HAP-1 (cell line): ENCODE results near the gene POU2AF3.
"Not testable (repeated sequence)": the region's sequence is repeated elsewhere in the genome, so short reads cannot be mapped to it uniquely, and the experiment has no call there.

ENCODE experiments used
- DNase-seq, 2 experiments: peaks; one replicate each; pipeline ENCODE4 v3.0.0-alpha.2; 2016 to 2020; ENCODE audit warnings: low spot score in 2 of 2
- H3K27me3 ChIP-seq: fragments of 250-450 bp; sonication (Bioruptor Pico); 2 replicates; pipeline ENCODE4 v1.5.1; 2020; ENCODE audit warnings: low read depth, mild to moderate bottlenecking, moderate library complexity
- H3K36me3 ChIP-seq: fragments of 250-450 bp; sonication (Bioruptor Pico); replicated peaks from 2 replicates; pipeline ENCODE4 v1.5.1; 2020; ENCODE audit warnings: mild to moderate bottlenecking
- H3K4me1 ChIP-seq: fragments of 250-450 bp; sonication (Bioruptor Pico); 2 replicates; pipeline ENCODE4 v1.5.1; 2020; ENCODE audit warnings: mild to moderate bottlenecking
- H3K4me3 ChIP-seq: fragments of 250-450 bp; sonication (Bioruptor Pico); 2 replicates; pipeline ENCODE4 v1.5.1; 2020; ENCODE audit warnings: mild to moderate bottlenecking, moderate library complexity
- H3K9me3 ChIP-seq: fragments of 250-450 bp; sonication (Bioruptor Pico); 2 replicates; pipeline ENCODE4 v1.5.1; 2020; ENCODE audit warnings: mild to moderate bottlenecking, moderate library complexity
- in situ Hi-C: fragments of 300-500 bp; cut with MboI; formaldehyde crosslinking; loops from 3 replicates; pipeline ENCODE4 v1.14.3; 2020; ENCODE audit warnings: low sequenced_read_pairs, inconsistent platforms, mixed read lengths

The POU2AF3 gene, protein sequence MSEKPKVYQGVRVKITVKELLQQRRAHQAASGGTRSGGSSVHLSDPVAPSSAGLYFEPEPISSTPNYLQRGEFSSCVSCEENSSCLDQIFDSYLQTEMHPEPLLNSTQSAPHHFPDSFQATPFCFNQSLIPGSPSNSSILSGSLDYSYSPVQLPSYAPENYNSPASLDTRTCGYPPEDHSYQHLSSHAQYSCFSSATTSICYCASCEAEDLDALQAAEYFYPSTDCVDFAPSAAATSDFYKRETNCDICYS

DNA sequence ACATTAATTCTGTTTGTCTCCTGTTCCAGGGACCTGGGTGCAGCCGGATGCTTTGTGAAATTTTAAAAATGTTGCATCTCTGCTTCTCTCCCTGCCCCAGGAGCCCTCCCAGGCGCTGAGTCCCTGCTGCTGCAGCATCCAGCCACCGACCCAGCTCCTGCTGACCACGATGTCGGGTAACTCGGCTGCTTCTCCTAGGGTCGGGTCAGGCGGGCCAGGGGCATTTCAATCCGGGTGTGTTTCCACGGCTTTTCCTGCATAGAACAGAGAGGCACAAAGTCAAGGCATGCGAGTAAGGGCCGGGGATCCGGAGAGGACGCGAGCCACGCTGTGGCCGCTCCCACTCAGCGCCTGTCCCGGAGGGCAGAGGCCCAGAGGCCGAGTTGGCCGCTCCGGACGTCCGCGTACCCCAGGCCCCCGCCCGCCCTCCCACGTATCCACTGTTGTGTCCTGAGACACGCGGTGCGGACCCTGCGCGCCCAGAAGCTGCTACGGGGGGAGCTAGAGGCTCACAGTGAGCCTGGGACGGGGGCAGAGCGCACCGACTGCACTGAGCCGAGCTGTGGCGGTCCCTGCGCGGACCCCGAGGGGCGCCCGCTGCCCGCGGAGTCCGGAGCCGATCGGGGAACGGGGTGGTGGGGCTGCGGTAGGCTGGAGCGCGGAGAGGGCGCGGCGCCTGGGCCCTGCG is at the start of gene POU2AF3:
POU2AF3 (plus strand) TSS at position 134 of the 688 bp plus-strand sequence; CDS start at position 170, 36 bp downstream.
- H3K4me1 ChIP-seq = no peaks in the 10 kb centered on the region
- H3K27me3 ChIP-seq = peaks cover 13% of the 10 kb centered on the region; the same call in 1 of the 2 replicates
- in situ Hi-C loops = loop anchor here (25.0 kb wide), 2 partner anchors 264 to 514 kb away; no protein-coding TSS in a partner anchor
- H3K4me3 ChIP-seq = no peak within 1 kb of the TSS
- no peaks in the 10 kb centered on the region for H3K9me3 ChIP-seq
- DNase-seq = no peak
- no peaks in the 10 kb centered on the region for H3K36me3 ChIP-seq

DNA sequence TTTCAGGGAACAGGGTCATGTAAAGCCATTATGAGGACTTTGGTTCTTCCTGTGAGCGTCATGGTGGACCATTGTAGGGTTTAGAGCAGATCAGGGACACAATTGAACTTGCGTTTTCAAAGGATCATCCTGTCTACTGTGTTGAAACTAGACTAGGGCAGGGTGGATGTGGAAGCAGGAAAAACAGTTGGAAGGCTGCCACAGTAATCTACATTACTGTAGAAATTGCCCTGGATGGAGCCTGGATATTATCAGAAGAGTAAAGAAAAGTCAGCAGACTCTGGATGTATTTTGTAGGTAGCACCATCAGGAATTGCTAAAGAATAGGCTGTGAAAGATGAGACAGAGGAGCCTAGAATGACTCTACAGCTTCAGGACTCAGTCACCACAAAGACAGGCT is 47.4 kb upstream of the POU2AF3 start:
- in situ Hi-C loops = no loop called here
- Histone ChIP-seq H3K4me1 (no peaks in the 10 kb centered on the region), H3K9me3 (no peaks in the 10 kb centered on the region), H3K36me3 (no peaks in the 10 kb centered on the region), H3K27me3 (no peaks in the 10 kb centered on the region; the same call in 1 of the 2 replicates), H3K4me3 (no peak overlapping the region)
- no peak for DNase-seq

DNA sequence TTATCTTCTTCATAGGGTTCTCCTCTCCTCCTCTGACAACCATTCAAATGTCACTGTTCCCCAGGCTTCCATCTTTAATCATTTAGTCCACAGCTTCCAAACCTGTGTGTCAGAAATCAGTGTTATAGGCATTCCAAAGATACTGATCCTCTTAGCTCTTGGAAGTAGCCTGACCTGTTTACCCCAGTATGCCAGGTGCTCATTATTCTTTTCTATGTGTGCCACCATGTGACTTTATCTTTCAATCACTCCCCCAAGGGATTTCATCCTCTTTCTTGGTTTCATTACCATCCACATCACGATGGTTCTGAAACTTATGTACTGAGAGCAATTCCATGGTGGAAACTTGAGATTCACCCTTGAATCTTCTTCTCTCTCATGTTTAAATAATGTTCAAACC is 45.2 kb upstream of the POU2AF3 start:
- DNase-seq = no peak
- Histone ChIP-seq H3K36me3 (no peaks in the 10 kb centered on the region), H3K27me3 (no peaks in the 10 kb centered on the region; the same call in 1 of the 2 replicates), H3K4me3 (no peak overlapping the region), H3K4me1 (no peaks in the 10 kb centered on the region), H3K9me3 (no peaks in the 10 kb centered on the region)
- in situ Hi-C loops = no loop called here

DNA sequence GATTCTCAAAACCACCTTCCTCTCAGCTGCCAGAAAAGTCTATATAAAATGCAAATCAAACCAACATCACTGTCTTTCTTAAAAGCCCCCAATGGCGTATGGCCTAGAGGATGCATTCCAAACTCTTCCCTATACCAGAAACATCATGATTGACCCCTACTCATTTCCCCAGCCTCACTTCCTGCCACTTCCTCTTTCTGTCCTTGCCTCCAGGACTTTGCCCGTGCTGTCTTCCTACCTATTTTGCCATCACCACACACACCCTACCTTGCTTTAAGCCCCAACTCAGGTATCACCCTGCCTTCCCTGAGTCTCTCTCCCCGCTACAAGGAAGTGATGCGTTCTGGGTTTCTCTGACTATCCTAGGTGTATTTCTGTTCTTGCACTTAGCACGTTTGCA is 44.7 kb upstream of the POU2AF3 start:
- in situ Hi-C loops = no loop called here
- Histone ChIP-seq H3K36me3 (no peaks in the 10 kb centered on the region), H3K9me3 (no peaks in the 10 kb centered on the region), H3K27me3 (no peaks in the 10 kb centered on the region; the same call in 1 of the 2 replicates), H3K4me3 (no peak overlapping the region), H3K4me1 (no peaks in the 10 kb centered on the region)
- DNase-seq = no peak

DNA sequence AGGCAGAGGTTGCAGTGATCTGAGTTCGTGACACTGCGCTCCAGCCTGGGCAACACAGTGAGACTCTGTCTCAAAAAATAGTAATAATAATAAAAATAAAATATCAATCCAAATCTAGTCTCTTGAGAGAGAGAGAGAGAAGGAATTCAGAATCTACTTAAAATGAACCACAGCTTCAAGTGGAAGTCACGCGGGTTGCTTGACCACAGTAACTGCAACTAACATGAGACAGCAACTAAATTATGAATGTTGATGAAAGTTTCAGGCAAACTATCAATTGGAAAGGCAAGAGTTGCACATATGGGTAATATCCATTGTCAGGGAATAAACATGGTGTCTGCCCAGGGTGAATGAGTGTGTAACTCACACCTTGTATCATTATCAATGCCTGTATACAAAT is 40.3 kb upstream of the POU2AF3 start:
- H3K4me1 ChIP-seq = no peaks in the 10 kb centered on the region
- in situ Hi-C loops = no loop called here
- no peaks in the 10 kb centered on the region for H3K36me3 ChIP-seq
- H3K4me3 ChIP-seq = no peak overlapping the region
- no peak for DNase-seq
- peaks cover 5% of the 10 kb centered on the region; the same call in 1 of the 2 replicates for H3K27me3 ChIP-seq
- no peaks in the 10 kb centered on the region for H3K9me3 ChIP-seq

DNA sequence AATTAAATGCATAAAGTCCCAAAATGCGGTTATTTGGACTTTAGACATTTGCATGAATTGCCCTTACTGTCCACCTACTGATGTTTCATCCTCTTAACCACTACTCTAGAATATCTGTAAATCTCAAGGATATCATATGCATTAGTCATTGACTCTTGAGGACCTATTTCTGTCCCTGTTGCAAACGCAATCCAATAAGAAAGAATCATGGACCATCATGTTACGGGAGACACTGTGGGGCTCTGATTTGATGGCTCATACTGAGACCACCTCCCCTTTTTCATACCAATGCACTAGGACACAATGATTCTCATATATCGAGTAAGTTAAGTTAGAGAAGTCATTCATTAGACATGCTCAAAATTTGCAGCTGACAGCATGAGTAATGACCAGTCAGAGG is 38.5 kb upstream of the POU2AF3 start:
- Histone ChIP-seq H3K36me3 (no peaks in the 10 kb centered on the region), H3K4me3 (no peak overlapping the region), H3K9me3 (no peaks in the 10 kb centered on the region), H3K27me3 (peaks cover 5% of the 10 kb centered on the region; the same call in 1 of the 2 replicates), H3K4me1 (no peaks in the 10 kb centered on the region)
- in situ Hi-C loops = no loop called here
- no peak for DNase-seq

DNA sequence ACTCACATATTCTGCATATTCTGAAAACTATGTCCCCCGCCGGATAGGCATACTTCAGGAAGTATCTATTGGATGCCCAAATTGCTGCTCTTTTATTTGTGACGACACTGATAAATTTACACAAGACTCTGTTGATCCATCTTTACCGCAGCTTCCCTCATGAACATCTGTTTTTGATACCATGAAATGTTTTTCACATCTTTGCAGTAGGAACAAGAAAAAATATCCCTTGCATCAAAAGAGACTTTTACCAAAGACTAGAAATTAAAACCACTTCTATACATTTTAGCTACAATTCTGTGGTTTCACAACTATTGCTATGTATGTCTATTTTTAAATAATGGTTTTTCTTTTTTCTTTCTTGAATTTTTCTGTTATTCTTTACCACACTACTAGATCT is 37.5 kb upstream of the POU2AF3 start:
- Histone ChIP-seq H3K36me3 (no peaks in the 10 kb centered on the region), H3K27me3 (peaks cover 5% of the 10 kb centered on the region; the same call in 1 of the 2 replicates), H3K4me3 (no peak overlapping the region), H3K9me3 (no peaks in the 10 kb centered on the region), H3K4me1 (no peaks in the 10 kb centered on the region)
- DNase-seq = no peak
- in situ Hi-C loops = no loop called here

DNA sequence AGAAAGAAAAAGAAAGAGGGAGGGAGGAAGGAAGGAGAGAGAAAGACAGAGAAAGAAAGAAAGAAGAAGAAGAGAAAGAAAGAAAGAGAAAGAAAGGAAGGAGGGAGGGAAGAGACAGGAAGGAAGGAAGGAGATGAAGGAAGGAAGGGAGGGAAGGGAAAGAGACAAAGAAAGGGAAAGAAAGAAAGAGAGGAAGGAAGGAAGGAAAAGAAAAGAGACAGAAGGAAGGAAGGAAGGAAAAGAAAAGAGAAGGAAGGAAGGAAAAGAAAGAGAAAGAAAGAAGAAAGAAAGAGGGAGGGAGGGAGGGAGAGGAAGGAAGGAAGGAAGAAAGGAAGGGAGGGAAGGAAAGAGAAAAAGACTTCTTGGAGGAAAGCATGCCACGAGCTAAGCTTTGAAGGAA is 33.7 kb upstream of the POU2AF3 start:
- peaks cover 5% of the 10 kb centered on the region; the same call in 1 of the 2 replicates for H3K27me3 ChIP-seq
- in situ Hi-C loops = no loop called here
- no peak for DNase-seq
- no peaks in the 10 kb centered on the region for H3K36me3 ChIP-seq
- H3K9me3 ChIP-seq = no peaks in the 10 kb centered on the region
- H3K4me3 ChIP-seq = no peak overlapping the region
- H3K4me1 ChIP-seq = no peaks in the 10 kb centered on the region; the same call in 1 of the 2 replicates

DNA sequence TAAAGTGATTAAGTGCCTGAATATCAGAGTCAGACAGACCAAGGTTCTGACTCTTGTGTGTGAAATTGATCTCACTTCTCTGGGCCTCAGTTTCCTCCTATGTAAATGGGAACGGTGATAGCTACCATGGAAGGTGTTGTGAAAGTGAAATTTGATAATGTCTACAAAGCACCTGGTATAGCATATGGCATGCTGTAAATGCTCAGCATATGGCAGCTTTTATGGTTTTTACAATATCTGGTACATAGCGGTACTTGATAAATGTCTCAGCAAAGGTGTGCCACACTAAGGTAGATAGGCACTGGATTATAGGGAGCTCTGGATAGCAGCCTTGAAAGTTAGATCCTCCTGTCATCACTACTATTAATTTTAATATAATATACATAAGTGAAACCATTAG is 32.9 kb upstream of the POU2AF3 start:
- no peak for DNase-seq
- Histone ChIP-seq H3K9me3 (no peaks in the 10 kb centered on the region), H3K4me1 (no peaks in the 10 kb centered on the region; the same call in 1 of the 2 replicates), H3K36me3 (no peaks in the 10 kb centered on the region), H3K27me3 (peaks cover 5% of the 10 kb centered on the region; the same call in 1 of the 2 replicates), H3K4me3 (no peak overlapping the region)
- in situ Hi-C loops = no loop called here

DNA sequence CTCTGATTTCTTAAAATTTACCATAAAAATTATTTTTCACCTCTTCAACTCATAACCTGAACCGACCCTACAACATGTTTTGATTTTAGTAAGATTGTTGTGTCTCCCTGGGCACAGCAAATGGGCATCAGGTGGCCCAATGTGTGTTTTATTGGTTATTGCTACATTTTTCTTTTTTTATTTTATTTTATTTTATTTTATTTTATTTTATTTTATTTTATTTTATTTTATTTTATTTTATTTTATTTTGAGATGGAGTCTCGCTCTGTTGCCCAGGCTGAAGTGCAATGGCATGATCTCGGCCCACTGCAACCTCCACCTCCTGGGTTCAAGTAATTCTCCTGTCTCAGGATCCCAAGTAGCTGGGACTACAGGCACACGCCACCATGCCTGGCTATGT is 30.0 kb upstream of the POU2AF3 start:
- H3K36me3 ChIP-seq = not testable (repeated sequence)

DNA sequence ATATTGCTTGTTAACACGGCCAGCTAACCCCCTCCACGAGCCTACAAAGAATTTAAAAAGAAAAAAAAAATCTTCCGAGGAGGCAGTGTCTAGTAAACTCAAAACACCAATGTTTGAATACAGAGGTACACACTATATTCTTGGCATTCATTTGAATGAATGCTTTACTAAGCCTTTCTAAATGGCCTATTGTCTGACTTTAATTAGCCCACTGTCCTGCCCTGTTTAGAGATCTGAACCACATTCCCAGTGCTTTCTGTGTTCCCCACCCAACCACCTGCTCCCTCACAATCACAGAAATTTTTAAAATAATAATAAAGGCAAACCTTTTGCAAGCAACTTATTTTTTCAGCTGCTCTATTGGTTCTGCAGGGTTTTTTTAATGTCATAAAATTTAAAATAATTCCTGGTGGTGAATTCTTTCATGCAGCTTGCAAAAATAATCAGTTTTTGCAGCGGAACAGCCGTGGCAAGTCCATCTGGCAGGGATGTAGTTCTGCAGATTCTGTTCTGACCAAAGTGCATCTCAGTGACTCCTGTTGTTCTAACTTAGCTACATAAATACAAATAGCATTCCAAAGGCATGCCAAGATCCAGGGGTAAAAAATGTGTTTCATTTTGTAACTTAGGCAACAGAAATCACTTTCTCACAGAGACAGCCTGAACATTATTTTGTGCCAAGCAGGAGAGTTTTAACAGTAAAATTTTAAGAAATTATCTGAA is 29.0 kb upstream of the POU2AF3 start:
- H3K36me3 ChIP-seq = no peaks in the 10 kb centered on the region
- in situ Hi-C loops = no loop called here
- 0 out of 2 replicates have a peak, but pooled peaks cover 2% of the 10 kb centered on the region for H3K27me3 ChIP-seq
- H3K4me3 ChIP-seq = no peak overlapping the region
- no peak for DNase-seq
- H3K9me3 ChIP-seq = no peaks in the 10 kb centered on the region
- no peaks in the 10 kb centered on the region; the same call in 1 of the 2 replicates for H3K4me1 ChIP-seq

More for the DNA sequence above, 30.0 kb upstream of the POU2AF3 start:
- H3K27me3 ChIP-seq, in situ Hi-C loops, H3K4me1 ChIP-seq, DNase-seq, H3K4me3 ChIP-seq, H3K9me3 ChIP-seq: not testable (repeated sequence)

DNA sequence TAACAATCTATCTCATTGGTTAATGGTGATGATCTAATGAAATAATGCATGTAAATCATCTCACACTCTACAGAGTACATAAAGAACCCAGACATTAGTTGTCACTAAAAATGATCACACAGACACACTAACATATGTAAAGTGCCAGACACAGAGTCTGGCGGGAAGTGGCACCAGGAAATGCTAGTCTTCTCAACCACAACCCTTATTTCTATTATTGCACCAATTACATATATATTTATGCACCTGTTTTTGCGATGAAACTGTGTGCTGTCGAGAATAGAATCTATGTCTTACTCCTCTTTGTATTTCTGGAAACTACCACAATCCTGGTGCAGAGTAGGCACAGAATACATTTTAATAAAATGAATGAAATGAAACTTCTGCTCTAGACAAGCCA is 25.9 kb upstream of the POU2AF3 start:
- in situ Hi-C loops = no loop called here
- 0 out of 2 replicates have a peak, but pooled peaks cover 2% of the 10 kb centered on the region for H3K27me3 ChIP-seq

DNA sequence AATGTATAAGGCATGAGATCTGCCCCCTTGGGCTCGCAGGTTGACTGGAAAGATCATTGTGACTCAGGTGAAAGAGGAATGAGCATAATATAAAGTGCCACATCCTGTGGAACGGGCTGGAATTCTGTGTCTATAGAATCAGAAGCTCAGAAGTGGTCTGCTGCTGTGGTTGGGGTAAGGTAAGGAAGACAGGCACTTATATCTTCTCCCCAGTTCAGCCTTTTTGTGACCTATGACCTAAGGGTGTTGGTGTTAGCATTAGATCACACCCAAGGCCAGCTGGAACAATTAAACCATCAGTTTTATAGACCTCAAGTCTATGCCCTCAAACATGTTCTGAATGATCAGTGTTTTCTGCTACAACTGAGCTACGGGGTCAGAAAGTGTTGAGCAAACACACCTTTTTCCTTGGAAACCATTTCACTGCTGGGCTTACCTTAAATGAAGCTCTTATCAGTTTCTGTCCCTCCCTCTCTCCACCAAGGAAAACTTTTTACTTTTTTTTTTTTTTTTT is 15.7 kb upstream of the POU2AF3 start:
- H3K27me3 ChIP-seq = peaks cover 15% of the 10 kb centered on the region
- no peak for DNase-seq
- in situ Hi-C loops = loop anchor here (5.0 to 25.0 kb wide), 3 partner anchors 170 to 530 kb away; no protein-coding TSS in a partner anchor

More for the DNA sequence above, 25.9 kb upstream of the POU2AF3 start:
- Histone ChIP-seq H3K4me3 (no peak overlapping the region), H3K9me3 (no peaks in the 10 kb centered on the region), H3K36me3 (no peaks in the 10 kb centered on the region), H3K4me1 (no peaks in the 10 kb centered on the region; the same call in 1 of the 2 replicates)
- no peak for DNase-seq

More for the DNA sequence above, 15.7 kb upstream of the POU2AF3 start:
- H3K4me1 ChIP-seq = no peaks in the 10 kb centered on the region
- no peaks in the 10 kb centered on the region for H3K9me3 ChIP-seq
- no peak overlapping the region for H3K4me3 ChIP-seq
- H3K36me3 ChIP-seq = no peaks in the 10 kb centered on the region
